ENCODE data around the gene FGFBP2.

GRCh38 chr4:15963001-15963451 lies at the start of gene FGFBP2:
- no peak for TF ChIP-seq POLR2AphosphoS5 (IDR thresholded peaks at IDR 0.05; ENCODE audit: borderline replicate concordance, low read depth, low read length)
- no peak for TF ChIP-seq EZH2 (IDR thresholded peaks at IDR 0.05)

All from SK-N-MC (cell line).